HG03460 (cell line): ENCODE data around the gene LRRC74B.
"Not testable (repeated sequence)": the region's sequence is repeated elsewhere in the genome, so short reads cannot be mapped to it uniquely, and the experiment has no call there.

Experiments
- ATAC-seq: cut with Tn5 transposase; IDR thresholded peaks from one replicate; pipeline ENCODE4 v1.9.1; 2021; ENCODE audit not compliant: unreplicated experiment

LRRC74B gene

DNA sequence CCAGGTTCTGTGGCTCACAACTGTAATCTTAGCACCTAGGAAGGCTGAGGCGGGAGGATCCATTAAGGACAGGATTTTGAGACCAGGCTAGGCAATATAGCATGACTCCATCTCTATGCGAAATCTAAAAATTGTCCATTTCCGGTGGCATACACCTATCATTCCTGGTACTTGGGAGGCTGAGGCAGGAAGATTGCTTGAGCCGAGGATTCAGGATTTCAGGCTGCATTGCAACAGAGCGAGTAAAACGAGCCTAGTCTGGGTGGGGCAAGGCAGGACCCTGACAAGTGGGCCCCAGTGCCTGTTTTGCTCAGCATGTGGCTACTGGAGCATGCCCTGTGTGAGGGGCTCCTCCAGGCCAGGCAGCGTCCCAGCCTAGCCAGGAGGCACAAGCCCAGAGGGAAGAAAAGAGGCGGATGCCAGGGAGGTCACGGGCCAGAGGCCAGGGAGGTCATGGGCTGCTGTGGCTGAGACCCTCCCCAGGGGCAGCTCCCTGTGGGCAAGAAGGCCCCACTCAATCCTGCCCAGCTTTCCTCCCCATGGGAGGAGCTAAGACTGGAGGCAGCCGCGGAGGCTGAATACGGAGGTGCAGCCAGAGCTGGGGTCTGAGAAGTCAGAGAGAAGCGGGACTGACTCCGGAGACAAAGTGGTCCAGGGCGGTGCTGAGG is 8.4 kb downstream of the LRRC74B start:
- ATAC-seq, result no peak

DNA sequence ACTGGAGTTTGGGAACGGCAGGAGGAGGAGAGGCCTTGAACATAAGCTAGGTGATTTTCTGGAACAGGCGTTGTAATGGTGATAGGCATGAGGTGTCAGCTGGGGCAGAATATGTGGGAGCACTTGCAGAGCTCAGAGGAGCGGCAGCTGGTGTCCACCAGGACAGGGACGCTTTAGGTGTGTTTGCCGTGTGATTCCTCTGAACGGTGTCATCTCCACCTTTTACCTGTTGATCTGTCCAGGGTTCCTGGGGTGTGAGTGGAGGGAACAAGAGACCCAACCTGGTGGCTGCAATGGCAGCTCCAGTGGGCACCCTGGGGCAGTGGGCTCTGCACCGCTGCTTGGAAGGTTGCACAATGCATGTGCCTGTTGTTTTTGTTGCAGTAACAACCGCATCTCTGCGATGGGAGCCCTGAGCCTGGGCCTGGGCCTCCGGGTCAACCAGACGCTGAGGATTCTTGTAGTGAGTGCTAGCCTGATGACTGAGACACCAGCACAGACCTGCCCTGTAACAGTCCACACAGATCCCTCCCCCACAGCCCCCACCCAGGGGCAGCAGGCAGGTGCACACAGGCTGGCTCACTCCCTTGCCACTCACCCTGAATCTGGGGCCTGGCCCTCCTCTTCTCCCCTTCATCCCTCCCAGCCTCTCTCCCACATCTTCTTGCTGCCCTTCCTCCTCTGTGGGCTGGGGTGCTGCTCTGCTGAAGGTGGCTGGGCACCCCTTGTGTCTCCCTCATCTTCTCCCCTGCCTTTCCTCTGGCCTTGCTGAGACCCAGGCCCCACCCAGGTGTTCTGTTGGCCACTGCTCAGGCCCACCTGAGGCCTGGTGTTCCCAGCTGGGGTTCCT is 9.2 kb downstream of the LRRC74B start:
- ATAC-seq, result no peak

GRCh38 chr22:21055564-21055834 is 9.8 kb downstream of the LRRC74B start:
- ATAC-seq, result no peak

DNA sequence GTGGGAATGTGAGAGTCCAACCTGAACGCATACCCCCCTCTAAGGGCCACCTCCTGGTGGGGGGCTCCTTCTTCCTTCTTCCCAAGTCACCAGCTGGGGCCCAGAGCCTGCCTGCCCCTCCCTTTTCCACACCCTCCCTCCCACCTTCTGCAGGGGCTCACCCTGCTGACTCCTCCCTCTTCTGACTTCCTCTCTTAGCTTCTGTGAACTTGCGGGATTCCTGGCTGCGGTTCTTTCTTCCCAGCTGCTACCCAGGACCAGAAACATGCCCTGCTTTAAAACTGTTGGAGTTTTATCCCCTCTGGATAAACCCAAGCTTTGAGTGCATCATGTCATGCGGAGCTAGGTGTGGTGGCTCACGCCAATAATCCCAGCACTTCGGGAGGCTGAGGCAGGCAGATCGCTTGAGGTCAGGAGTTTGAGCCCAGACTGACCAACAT is 10.2 kb downstream of the LRRC74B start:
- ATAC-seq, result no peak

- ATAC-seq, result not testable (repeated sequence)
These were observed 14.6 kb downstream of the LRRC74B start for GRCh38 chr22:21060363-21060762.

GRCh38 chr22:21061660-21062321 is 16.0 kb downstream of the LRRC74B start:
- ATAC-seq, result not testable (repeated sequence)

DNA sequence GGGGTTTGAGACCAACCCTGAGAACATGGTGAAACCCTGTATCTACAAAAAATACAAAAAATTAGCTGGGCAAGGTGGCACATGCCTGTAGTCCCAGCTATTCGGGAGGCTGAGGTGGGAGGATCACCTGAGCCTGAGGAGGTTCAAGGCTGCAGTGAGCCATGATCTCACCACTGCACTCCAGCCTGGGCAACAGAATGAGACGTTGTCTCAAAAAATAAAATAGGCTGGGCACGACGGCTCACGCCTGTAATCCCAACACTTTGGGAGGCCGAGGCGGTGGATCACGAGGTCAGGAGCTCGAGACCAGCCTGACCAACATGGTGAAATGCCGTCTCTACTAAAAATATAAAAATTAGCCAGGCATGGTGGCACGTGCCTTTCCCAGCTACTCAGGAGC is 18.7 kb downstream of the LRRC74B start:
- not testable (repeated sequence) for ATAC-seq

GRCh38 chr22:21064917-21065864 is 19.4 kb downstream of the LRRC74B start:
- no peak for ATAC-seq

- no peak for ATAC-seq
These were observed 21.5 kb downstream of the LRRC74B start for GRCh38 chr22:21067075-21067900.

- ATAC-seq, result no peak
These were observed 22.3 kb downstream of the LRRC74B start for GRCh38 chr22:21067901-21068680.

DNA sequence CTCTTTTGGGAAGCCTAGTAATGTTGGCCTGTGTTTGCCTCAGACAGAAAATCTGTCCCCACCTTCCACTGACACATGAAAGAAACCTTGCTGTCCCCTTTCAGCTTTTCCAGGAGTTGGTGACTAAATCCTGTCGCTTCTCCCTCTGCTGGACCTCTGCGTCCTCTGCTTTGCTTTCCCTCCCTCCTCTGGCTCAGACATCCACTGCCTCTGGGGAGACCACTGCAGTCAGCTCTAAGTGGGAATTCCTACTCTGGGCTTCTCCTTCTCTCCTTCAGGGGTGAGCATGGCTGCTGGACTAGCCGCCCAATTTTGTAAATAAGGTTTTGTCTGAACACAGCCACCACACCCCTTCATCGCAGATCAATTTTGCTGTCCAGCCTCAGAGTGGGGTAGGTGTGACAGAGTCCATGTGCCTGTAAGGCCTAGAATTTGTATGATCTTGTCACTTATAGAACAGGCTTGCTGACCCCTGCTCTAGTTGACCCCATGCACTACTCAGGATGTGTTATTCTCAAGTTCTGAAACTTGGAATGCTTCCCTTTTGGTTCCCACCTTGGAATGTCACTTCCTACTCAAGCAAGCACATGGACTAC is 23.0 kb downstream of the LRRC74B start:
- ATAC-seq, result no peak

- no peak for ATAC-seq
These were observed 23.6 kb downstream of the LRRC74B start for GRCh38 chr22:21069375-21069774.

DNA sequence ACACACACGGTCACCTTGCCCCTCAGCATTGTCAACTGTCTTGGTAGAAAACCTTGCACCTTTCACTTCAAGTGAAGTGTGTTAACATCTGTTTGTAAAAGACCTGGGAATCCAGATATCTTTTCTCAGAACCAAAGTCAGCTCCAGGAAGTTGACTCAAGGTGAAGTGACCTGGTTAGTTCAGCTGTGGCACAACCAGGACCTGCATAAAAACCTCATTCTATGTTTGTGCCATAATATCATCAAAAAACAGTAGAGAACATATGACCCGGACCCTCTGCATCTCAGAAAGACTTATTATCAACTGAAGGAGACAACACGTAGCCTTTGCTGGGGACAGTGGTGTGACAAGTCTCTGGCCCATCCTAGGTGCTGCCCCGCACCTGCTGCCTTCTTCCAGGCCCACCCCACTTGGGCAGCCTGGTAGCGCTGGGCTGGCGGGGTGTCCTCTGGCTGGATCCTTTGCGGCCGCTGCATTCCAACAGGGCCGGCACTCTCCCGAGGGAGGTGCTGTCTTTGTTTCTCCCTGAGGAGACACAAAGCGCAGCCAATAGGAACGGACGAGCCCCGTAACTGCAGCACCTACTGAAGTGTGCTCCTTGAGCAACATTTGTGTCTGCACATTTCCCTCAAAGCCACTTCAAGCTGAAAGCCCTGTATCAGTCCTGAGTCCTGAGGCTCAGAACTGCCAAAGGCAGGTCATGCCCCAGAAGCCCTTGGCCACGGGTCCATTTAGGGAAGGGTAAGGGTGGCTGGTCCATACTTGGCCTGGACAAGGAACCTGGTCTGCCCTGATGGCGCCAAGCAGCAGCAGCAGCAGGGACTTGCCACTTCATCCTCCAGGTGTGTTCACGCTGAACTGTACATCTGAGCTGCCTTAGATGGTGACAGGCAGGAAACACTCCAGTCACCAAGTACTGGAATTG is 25.2 kb downstream of the LRRC74B start:
- ATAC-seq, result no peak

DNA sequence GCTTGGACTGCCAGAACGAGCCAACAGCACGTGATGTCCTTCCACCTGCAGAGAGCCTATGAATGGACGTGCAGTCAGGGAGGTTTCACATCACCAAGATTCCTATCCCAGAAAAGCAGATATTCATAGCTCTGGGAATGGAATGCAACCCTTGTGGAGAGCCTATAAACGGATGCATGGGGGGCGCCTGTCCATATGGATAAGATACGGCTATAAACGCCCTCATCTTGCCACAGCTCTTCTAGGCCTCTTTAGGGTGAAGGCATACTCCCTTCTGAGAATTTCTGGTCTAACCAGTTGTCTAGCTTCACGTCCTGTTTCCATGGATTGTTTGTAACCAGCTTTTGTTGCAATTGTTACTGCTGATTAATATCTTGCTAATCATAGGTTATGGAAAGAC is 26.1 kb downstream of the LRRC74B start:
- not testable (repeated sequence) for ATAC-seq

DNA sequence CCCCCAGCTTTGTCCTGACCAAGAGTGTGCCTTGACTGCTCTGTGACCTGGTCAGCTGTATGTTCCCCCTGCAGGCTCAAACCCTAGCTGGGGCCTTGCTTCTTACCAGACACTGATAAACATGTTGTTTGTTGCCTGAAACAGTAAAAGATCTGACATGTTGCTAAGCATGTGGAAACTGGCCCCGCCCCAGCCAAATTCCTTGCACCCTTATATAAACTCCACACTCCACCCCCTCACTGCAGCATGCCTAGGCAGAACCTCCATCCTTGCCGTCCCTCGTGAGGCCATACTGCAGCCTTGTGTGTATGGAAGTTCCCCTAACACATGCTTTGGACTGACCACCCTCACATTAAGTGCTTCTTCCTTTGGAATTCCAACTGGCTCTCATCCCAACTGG is 27.3 kb downstream of the LRRC74B start:
- ATAC-seq, result no peak

DNA sequence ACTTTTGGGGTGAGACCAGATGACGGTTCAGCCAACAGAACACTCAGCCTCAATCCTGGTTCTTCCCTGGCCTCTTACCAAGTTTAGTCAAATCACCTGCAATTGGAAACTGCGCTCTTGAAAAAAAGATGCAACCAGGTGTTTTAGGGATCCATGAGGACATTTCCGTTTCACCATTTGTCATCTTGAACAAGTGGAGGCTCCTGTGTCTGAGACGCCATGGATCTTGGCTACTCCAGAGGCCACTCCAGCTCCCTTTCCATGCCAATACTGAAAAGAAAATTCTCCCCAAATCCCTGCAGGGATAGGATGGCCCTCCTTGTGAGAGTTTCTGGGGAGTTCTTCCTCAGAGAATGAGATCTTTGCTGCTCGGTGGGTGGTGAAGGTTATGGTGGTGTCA is 27.7 kb downstream of the LRRC74B start:
- ATAC-seq, result no peak

GRCh38 chr22:21074102-21074715 is 28.5 kb downstream of the LRRC74B start:
- ATAC-seq, result no peak
